SU-DHL-6 (cell line): ENCODE data around the gene CDH13.

Source experiments
- H2AFZ ChIP-seq: fragments of 200-600 bp; sonication (generic); 2 replicates; pipeline ENCODE4 v1.6.1; 2014; ENCODE audit warnings: low read depth, mild to moderate bottlenecking, moderate library complexity, mixed read lengths, antibody characterized with exemption, low read length; ENCODE audit not compliant: severe bottlenecking
- H3F3A ChIP-seq: fragments of 200-600 bp; shearing (Covaris generic); 2 replicates; pipeline ENCODE4 v1.6.0; 2016; ENCODE audit warnings: antibody characterized with exemption, mild to moderate bottlenecking; ENCODE audit not compliant: insufficient read depth
- H3K27ac ChIP-seq: fragments of 200-600 bp; sonication (generic); 2 replicates; pipeline ENCODE4 v1.5.1; 2016; ENCODE audit warnings: low read depth, mild to moderate bottlenecking, low read length, moderate library complexity, mixed read lengths
- H3K27me3 ChIP-seq: fragments of 200-600 bp; sonication (generic), shearing (Covaris generic); 2 replicates; pipeline ENCODE4 v1.6.0; 2014; ENCODE audit warnings: mild to moderate bottlenecking, low read length
- H3K36me3 ChIP-seq: fragments of 200-600 bp; sonication (generic); 2 replicates; pipeline ENCODE4 v1.6.1; 2014; ENCODE audit warnings: mild to moderate bottlenecking, low read length, mixed read lengths
- H3K4me2 ChIP-seq: fragments of 300-600, 200-600 bp; shearing (Covaris generic), sonication (generic); 2 replicates; pipeline ENCODE4 v1.6.0; 2014; ENCODE audit warnings: low read length, low read depth, mild to moderate bottlenecking; ENCODE audit not compliant: poor library complexity, severe bottlenecking
- H3K4me3 ChIP-seq: fragments of 200-600 bp; sonication (generic); 2 replicates; pipeline ENCODE4 v1.5.1; 2014; ENCODE audit warnings: antibody characterized with exemption, low read length, mild to moderate bottlenecking, mixed read lengths; ENCODE audit not compliant: insufficient read depth, poor library complexity, severe bottlenecking
- H3K79me2 ChIP-seq: fragments of 200-600 bp; sonication (generic); 2 replicates; pipeline ENCODE4 v1.6.1; 2014; ENCODE audit warnings: mild to moderate bottlenecking, low read length, moderate library complexity; ENCODE audit not compliant: insufficient read depth
- H3K9ac ChIP-seq: fragments of 200-600 bp; sonication (generic); 2 replicates; pipeline ENCODE4 v1.7.0; 2014; ENCODE audit warnings: mild to moderate bottlenecking, low read length
- H3K9me2 ChIP-seq: fragments of 200-600 bp; sonication (generic); replicated peaks from 2 replicates; pipeline ENCODE4 v1.6.1; 2014; ENCODE audit warnings: low read length; ENCODE audit not compliant: insufficient read depth
- H3K9me3 ChIP-seq: fragments of 200-600 bp; sonication (generic); 2 replicates; pipeline ENCODE4 v1.6.1; 2014; ENCODE audit warnings: low read length, mixed read lengths; ENCODE audit not compliant: insufficient read depth
- H4K20me1 ChIP-seq: fragments of 200-600 bp; sonication (generic); 2 replicates; pipeline ENCODE4 v1.6.1; 2014; ENCODE audit warnings: low read depth, mild to moderate bottlenecking, antibody characterized with exemption, low read length, moderate library complexity, mixed read lengths
- EZH2phosphoT487 ChIP-seq: fragments of 200-600 bp; sonication (generic), shearing (Covaris generic); conservative IDR thresholded peaks from 2 replicates; pipeline ENCODE4 v1.6.1; 2018; ENCODE audit warnings: mild to moderate bottlenecking, antibody characterized with exemption, low read length, moderate library complexity, mixed read lengths
- TF ChIP-seq, protein P1 (sequence below): fragments of 200-600 bp; sonication (generic); IDR thresholded peaks from one replicate; pipeline ENCODE4 v1.5.1; 2017; ENCODE audit warnings: antibody characterized with exemption, mild to moderate bottlenecking, low read length, moderate library complexity; ENCODE audit not compliant: insufficient read depth, poor library complexity, severe bottlenecking

CDH13 gene

DNA sequence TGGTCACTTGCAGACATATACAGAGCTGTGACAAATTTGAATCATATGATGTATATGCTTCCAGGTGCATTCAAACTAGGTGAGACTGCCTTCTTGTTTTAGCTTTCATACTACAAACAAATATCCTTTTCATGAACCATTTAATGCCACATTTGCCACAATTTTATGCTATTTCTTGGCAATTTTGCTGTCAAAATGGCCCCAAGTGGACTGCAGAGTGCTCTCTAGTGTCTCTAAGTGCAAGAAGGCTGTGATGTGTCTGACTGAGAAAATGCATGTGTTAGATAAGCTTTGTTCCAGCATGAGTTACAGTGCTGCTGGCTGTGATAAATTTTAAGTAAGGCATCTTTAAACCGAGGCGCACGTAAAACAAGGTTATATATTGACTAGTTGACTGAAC, 38.3 kb downstream of the CDH13 start:
- Histone ChIP-seq H3K27me3 (no peaks in the 10 kb centered on the region), H3K9ac (no peak overlapping the region), H3K36me3 (no peaks in the 10 kb centered on the region), H3F3A (no peaks in the 10 kb centered on the region), H3K4me2 (no peak overlapping the region), H3K9me2 (no peaks in the 10 kb centered on the region), H3K9me3 (no peaks in the 10 kb centered on the region), H3K4me3 (no peak overlapping the region), H3K27ac (no peak overlapping the region), H4K20me1 (no peaks in the 10 kb centered on the region), H2AFZ (no peak overlapping the region), H3K79me2 (no peaks in the 10 kb centered on the region)
- TF ChIP-seq, protein P1, sequence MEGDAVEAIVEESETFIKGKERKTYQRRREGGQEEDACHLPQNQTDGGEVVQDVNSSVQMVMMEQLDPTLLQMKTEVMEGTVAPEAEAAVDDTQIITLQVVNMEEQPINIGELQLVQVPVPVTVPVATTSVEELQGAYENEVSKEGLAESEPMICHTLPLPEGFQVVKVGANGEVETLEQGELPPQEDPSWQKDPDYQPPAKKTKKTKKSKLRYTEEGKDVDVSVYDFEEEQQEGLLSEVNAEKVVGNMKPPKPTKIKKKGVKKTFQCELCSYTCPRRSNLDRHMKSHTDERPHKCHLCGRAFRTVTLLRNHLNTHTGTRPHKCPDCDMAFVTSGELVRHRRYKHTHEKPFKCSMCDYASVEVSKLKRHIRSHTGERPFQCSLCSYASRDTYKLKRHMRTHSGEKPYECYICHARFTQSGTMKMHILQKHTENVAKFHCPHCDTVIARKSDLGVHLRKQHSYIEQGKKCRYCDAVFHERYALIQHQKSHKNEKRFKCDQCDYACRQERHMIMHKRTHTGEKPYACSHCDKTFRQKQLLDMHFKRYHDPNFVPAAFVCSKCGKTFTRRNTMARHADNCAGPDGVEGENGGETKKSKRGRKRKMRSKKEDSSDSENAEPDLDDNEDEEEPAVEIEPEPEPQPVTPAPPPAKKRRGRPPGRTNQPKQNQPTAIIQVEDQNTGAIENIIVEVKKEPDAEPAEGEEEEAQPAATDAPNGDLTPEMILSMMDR, result no peak
- no peak for TF ChIP-seq EZH2phosphoT487

- Histone ChIP-seq H3K9me2 (no peaks in the 10 kb centered on the region), H3K4me2 (no peak overlapping the region), H3K9ac (no peak overlapping the region), H3K9me3 (no peaks in the 10 kb centered on the region), H3K27ac (no peak overlapping the region), H3K36me3 (no peaks in the 10 kb centered on the region), H2AFZ (no peak overlapping the region), H3F3A (no peaks in the 10 kb centered on the region), H3K27me3 (no peaks in the 10 kb centered on the region), H3K79me2 (no peaks in the 10 kb centered on the region), H4K20me1 (no peaks in the 10 kb centered on the region), H3K4me3 (no peak overlapping the region)
- TF ChIP-seq, protein P1, result no peak
- TF ChIP-seq EZH2phosphoT487, result no peak
Measured at GRCh38 chr16:82667437-82667836, 40.7 kb downstream of the CDH13 start.

- no peak overlapping the region for H3K9ac ChIP-seq
- H3K4me3 ChIP-seq, result no peak overlapping the region
- no peak overlapping the region for H2AFZ ChIP-seq
- no peaks in the 10 kb centered on the region for H3K79me2 ChIP-seq
- no peaks in the 10 kb centered on the region for H3K27me3 ChIP-seq
- H3K27ac ChIP-seq, result no peak overlapping the region
- no peaks in the 10 kb centered on the region for H3K9me2 ChIP-seq
- no peak overlapping the region for H3K4me2 ChIP-seq
- H3K36me3 ChIP-seq, result no peaks in the 10 kb centered on the region
- H4K20me1 ChIP-seq, result no peaks in the 10 kb centered on the region
- H3K9me3 ChIP-seq, result no peaks in the 10 kb centered on the region
- no peak for TF ChIP-seq EZH2phosphoT487
- TF ChIP-seq, protein P1, result no peak
- H3F3A ChIP-seq, result no peaks in the 10 kb centered on the region
Measured at GRCh38 chr16:82668094-82668493, 41.3 kb downstream of the CDH13 start.
